ELF-1 (cell line): ENCODE data around the gene CST7.

Experiments used
- DNase-seq: peaks from one replicate; pipeline ENCODE4 v3.0.0-alpha.2; 2016; ENCODE audit warnings: low read depth, low spot score

The CST7 gene

DNA sequence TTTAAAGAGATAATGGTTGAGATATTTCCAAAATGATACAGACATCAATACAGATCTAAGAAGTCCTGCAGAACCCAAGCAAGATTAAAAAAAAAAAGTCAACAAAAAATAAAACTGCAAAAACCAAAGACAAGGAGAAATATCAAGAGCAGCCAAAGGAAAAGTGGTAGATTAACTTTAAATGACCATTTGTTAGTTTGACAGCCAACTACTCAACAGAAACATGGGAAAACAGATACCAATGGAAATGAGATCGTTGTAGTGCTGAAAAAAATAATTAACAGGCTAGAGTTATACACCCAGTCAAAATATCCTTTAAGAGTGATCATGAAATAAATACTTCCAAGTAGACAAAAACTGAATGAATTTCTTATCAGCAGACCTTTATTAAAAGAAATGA, 53.9 kb downstream of the CST7 start:
- DNase-seq: no peak

DNA sequence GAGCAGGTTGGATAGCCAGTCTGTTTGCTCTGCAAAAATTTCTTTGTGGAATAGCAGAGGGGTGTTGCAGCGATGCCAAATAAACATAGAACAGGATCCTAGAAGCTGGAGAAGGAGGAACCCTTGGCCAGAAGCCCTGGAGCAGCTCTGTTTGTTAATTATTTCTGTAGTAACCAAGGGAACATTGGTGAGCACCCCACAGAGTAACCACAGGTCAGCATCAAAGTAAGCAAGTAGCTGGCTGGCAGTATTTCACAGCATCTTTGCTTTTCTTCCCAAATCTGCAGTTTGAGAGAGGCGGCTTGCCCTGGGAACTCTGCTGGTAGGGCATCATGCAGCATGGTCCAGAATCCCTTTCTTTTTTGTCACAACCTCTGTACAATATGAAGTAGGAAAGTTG, 56.2 kb downstream of the CST7 start:
- DNase-seq: no peak

GRCh38 chr20:25005661-25006060, 56.6 kb downstream of the CST7 start:
- DNase-seq: no peak

- no peak for DNase-seq
Observed at GRCh38 chr20:25006431-25007167, 57.5 kb downstream of the CST7 start.

- DNase-seq: no peak
Observed at GRCh38 chr20:25007491-25008305, 58.6 kb downstream of the CST7 start.

- DNase-seq: no peak
Observed at GRCh38 chr20:25008388-25009217, 59.5 kb downstream of the CST7 start.
